Fibroblast of mammary gland (primary cell): Measurements from ENCODE around the gene NTM.

Source experiments
- DNase-seq: peaks from one replicate; pipeline ENCODE4 v3.0.0-alpha.2; 2010; ENCODE audit warnings: low read depth
- H3K4me3 ChIP-seq: 2 replicates; pipeline ENCODE4 v1.5.1; 2011; ENCODE audit warnings: low read depth, mild to moderate bottlenecking, low read length, moderate library complexity; ENCODE audit not compliant: control insufficient read depth
- CTCF ChIP-seq: conservative IDR thresholded peaks from 2 replicates; pipeline ENCODE4 v1.5.1; 2011; ENCODE audit warnings: low read depth, low read length, inconsistent platforms; ENCODE audit not compliant: control insufficient read depth, insufficient read depth

NTM gene

GRCh38 chr11:131561501-131561900, 191.1 kb downstream of the NTM start:
- no peak for DNase-seq
- no peak overlapping the region for H3K4me3 ChIP-seq
- no peak for TF ChIP-seq CTCF

GRCh38 chr11:131561972-131562371, 191.6 kb downstream of the NTM start:
- H3K4me3 ChIP-seq = no peak overlapping the region
- DNase-seq = no peak
- no peak for TF ChIP-seq CTCF

GRCh38 chr11:131568318-131568717, 197.9 kb downstream of the NTM start:
- no peak for TF ChIP-seq CTCF
- DNase-seq = no peak
- no peak overlapping the region for H3K4me3 ChIP-seq

- H3K4me3 ChIP-seq = no peak overlapping the region
- TF ChIP-seq CTCF = no peak
- no peak for DNase-seq
Observed at GRCh38 chr11:131571571-131571970, 201.2 kb downstream of the NTM start.

- no peak for TF ChIP-seq CTCF
- no peak for DNase-seq
- no peak overlapping the region for H3K4me3 ChIP-seq
Observed at GRCh38 chr11:131572423-131572822, 202.0 kb downstream of the NTM start.

GRCh38 chr11:131579932-131580387, 209.5 kb downstream of the NTM start:
- no peak overlapping the region for H3K4me3 ChIP-seq
- DNase-seq = peak; percentile 21
- TF ChIP-seq CTCF = peak; percentile 50

GRCh38 chr11:131580476-131580875, 210.1 kb downstream of the NTM start:
- DNase-seq = no peak
- no peak for TF ChIP-seq CTCF
- no peak overlapping the region for H3K4me3 ChIP-seq
